GM19238 (cell line): ENCODE measurements around the gene FLYWCH2.

Experiments
- DNase-seq: peaks from one replicate; pipeline ENCODE4 v3.0.0; 2011; ENCODE audit warnings: low spot score; ENCODE audit not compliant: insufficient read length

FLYWCH2 gene, protein sequence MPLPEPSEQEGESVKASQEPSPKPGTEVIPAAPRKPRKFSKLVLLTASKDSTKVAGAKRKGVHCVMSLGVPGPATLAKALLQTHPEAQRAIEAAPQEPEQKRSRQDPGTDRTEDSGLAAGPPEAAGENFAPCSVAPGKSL

GRCh38 chr16:2882650-2883457, at the start of gene FLYWCH2:
Gene FLYWCH2 (plus strand): TSS chr16:2883215. CDS start chr16:2896450, 13,235 bp downstream.
- DNase-seq, result peak; percentile 90

DNA sequence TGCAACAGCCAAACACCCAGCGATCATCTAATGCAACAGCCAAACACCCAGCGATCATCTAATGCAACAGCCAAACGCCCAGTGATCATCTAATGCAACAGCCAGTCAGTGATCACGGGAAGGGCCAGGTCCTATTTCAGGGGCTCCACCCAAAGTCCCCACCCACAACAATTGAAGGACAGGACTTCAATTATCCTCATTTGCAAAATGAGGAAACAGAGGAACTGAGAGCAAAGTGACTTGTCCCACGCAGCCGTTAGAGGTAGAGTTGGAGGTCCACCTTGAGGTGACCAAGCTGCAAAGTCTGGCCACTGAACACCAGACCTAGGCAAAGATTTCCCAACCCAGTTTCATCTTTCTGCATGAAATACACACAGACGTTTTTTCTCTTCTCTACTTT, 49.2 kb upstream of the FLYWCH2 start:
- no peak for DNase-seq

DNA sequence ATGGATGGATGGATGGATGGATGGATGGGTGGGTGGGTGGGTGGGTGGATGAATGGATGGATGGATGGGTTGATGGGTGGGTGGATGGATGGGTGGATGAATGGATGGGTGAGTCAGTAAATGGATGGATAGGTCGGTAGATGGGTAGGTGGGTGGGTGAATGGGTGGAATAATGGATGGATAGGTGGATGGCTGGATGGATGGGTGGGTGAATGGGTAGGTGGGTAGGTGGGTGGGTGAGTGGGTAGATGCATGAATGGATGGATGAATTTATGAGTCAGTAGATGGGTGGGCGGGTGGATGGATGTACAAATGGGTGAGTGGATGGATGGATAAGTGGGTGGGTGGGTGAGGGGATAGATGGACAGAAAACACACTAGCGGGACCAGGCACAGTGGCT, 48.0 kb upstream of the FLYWCH2 start:
- no peak for DNase-seq

GRCh38 chr16:2835638-2836493, 47.1 kb upstream of the FLYWCH2 start:
- DNase-seq, result no peak

DNA sequence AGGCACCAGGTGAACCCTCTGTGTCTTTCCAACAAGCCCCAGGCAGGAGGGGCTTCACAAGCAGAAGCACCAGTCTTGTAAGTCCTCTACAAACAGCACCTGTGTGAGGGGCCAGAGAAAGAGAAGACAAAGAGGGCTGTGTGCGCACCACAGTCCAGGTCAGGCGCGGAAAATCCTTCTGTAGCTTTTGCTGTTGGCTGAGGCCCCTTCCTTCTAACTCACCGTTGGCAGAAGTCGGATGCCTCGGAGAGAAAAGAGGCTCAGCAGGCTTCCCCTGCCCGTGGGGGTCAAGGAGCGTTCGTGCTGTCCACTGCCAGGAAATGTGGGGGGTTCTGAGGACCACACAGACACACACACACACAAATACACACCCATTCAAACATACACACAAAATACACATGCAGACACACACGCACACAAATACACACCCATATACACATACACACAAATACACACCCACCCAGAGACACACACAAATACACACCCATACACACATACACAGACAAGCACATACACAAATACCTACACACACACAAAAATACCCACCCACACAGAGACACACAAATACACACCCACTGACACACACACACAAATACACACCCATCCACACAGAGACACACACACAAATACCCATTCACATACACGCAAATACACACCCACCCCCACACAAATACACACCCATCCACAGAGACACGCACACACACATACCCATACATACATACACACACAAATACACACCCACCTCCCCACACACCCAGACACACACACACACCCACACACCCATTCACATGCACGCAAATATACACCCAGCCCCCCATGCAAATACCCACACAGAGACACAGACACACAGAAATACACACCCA, 46.1 kb upstream of the FLYWCH2 start:
- no peak for DNase-seq

DNA sequence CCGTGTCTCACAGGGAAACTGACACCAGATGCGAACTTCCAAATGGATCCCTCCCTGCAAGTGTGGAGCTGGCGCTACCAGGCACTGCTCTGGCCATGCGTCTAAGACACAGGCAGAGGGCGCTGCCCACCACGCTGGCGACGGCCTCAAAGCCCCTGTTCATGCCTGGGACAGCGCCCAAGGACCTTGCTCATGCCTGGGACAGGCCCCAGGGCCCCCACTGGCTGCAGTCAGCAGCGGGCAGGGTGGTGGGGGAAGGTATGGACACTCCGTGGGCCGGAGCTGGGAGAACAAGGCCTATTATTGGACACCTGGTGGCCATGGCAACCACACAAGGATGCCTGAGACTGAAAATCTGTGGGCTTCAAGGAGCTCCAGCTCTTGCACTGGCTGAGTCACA, 44.1 kb upstream of the FLYWCH2 start:
- peak; percentile 63 for DNase-seq

- DNase-seq, result no peak
Observed at GRCh38 chr16:2839650-2840450, 43.2 kb upstream of the FLYWCH2 start.

- no peak for DNase-seq
Observed at GRCh38 chr16:2840914-2841313, 42.1 kb upstream of the FLYWCH2 start.

DNA sequence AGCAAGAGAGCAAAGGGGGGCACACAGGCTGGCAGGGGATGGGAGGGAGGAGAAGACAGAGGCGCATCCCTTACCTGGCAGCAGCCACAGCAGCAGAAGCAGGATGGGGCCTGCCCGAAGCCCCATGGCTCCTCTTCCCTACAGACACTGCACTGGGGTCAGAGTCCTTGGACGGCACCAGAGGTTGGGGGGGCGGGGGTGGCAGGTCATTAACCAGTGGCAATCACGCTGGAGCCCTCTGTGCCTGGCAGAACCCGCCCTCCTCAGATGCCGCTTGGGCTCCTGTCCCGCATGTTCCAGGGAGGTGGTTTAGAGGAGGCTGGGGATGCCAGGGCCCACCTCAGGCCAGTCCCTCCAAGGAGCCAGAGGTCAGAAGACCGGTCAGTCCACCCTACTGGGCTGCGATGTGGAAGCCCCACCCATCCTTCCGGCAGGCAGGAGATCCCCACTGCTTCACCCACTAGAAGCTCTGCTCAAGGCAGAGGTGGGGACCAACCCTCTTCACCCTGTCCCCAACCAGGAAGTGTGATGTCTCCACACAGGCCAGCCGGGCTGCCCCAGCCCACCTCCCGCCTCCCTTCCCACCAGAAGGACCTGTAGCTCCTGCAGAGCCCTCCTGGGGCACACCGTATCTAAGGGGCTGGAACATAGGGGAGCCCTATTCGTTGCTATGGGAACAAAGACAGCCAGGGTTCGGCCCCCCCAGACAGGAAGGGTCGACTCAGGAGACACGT, 41.2 kb upstream of the FLYWCH2 start:
- DNase-seq, result no peak

- peak; percentile 63 for DNase-seq
Observed at GRCh38 chr16:2842340-2843000, 40.5 kb upstream of the FLYWCH2 start.

- no peak for DNase-seq
Observed at GRCh38 chr16:2843526-2843925, 39.5 kb upstream of the FLYWCH2 start.

- no peak for DNase-seq
Observed at GRCh38 chr16:2845116-2845515, 37.9 kb upstream of the FLYWCH2 start.

GRCh38 chr16:2846511-2847310, 36.3 kb upstream of the FLYWCH2 start:
- DNase-seq, result no peak

GRCh38 chr16:2848933-2849725, 33.9 kb upstream of the FLYWCH2 start:
- DNase-seq, result no peak

- DNase-seq, result no peak
Observed at GRCh38 chr16:2852003-2852730, 30.8 kb upstream of the FLYWCH2 start.

- DNase-seq, result no peak
Observed at GRCh38 chr16:2852731-2853507, 30.1 kb upstream of the FLYWCH2 start.
